ENCODE results near the gene PAMR1. TPM values are rescaled to one million over a fixed set of nuclear protein-coding genes. Genes with fewer than 3 reads are reported as not detected.

Gene PAMR1
- total RNA-seq, 1 donor, result 416 TPM

DNA sequence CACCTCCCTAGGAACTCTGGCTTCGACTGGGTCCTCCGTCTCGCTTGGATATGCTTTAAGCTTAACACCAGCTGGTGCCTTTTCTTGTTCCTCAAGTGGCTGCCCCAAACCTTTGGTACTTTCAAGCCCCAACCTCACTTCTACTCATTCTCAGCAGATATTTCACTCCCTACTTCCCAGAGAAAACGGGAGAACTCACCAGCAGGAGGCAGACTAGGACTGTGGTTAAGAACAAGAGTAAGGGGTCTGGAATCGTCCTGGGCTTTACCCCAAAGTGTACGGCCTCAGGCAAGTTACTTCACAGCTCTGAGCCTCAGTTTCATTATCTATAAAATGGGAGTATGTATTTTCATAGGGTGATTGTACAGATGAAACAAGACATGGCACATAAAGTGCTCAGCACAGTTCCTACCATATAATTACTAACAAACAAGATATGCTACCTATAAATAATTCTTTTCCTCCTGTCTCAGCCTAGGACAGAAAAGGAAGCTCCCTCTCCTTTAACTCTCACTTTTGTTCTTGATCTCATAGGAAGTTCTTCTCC, 37.8 kb downstream of the PAMR1 start:
- DNase-seq (ENCODE audit: low read depth), result peak; percentile 60
- TF ChIP-seq, protein P1, sequence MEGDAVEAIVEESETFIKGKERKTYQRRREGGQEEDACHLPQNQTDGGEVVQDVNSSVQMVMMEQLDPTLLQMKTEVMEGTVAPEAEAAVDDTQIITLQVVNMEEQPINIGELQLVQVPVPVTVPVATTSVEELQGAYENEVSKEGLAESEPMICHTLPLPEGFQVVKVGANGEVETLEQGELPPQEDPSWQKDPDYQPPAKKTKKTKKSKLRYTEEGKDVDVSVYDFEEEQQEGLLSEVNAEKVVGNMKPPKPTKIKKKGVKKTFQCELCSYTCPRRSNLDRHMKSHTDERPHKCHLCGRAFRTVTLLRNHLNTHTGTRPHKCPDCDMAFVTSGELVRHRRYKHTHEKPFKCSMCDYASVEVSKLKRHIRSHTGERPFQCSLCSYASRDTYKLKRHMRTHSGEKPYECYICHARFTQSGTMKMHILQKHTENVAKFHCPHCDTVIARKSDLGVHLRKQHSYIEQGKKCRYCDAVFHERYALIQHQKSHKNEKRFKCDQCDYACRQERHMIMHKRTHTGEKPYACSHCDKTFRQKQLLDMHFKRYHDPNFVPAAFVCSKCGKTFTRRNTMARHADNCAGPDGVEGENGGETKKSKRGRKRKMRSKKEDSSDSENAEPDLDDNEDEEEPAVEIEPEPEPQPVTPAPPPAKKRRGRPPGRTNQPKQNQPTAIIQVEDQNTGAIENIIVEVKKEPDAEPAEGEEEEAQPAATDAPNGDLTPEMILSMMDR (IDR thresholded peaks at IDR 0.05; ENCODE audit: insufficient read depth, low read depth, low read length), result peak; percentile 63
- no peak overlapping the region for H3K4me3 ChIP-seq (ENCODE audit: low read depth, low read length)

DNA sequence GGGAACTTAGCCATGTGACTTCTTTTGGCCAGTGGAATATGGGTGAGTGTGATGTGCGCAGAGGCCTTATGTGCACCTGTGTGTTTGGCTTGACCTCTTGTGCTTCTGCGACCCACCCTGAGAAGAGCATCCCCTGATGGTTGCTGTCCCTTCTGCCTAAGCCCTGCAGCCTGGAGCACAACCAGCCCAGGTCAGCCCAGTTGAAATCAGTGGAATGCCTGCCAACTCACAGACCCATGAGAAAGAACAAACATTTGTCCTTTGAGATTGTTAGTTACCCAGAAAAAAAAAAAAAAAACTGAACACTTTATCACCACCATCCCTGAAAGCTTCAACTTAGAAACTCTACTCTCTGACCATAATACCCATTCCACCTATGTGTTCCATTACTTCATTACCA, 38.5 kb downstream of the PAMR1 start:
- no peak for DNase-seq (ENCODE audit: low read depth)
- TF ChIP-seq, protein P1 (IDR thresholded peaks at IDR 0.05; ENCODE audit: insufficient read depth, low read depth, low read length), result no peak
- H3K4me3 ChIP-seq (ENCODE audit: low read depth, low read length), result no peak overlapping the region

GRCh38 chr11:35486446-35486845, 39.0 kb downstream of the PAMR1 start:
- DNase-seq (ENCODE audit: low read depth), result no peak
- TF ChIP-seq, protein P1 (IDR thresholded peaks at IDR 0.05; ENCODE audit: insufficient read depth, low read depth, low read length), result peak; percentile 3
- H3K4me3 ChIP-seq (ENCODE audit: low read depth, low read length), result no peak overlapping the region

DNA sequence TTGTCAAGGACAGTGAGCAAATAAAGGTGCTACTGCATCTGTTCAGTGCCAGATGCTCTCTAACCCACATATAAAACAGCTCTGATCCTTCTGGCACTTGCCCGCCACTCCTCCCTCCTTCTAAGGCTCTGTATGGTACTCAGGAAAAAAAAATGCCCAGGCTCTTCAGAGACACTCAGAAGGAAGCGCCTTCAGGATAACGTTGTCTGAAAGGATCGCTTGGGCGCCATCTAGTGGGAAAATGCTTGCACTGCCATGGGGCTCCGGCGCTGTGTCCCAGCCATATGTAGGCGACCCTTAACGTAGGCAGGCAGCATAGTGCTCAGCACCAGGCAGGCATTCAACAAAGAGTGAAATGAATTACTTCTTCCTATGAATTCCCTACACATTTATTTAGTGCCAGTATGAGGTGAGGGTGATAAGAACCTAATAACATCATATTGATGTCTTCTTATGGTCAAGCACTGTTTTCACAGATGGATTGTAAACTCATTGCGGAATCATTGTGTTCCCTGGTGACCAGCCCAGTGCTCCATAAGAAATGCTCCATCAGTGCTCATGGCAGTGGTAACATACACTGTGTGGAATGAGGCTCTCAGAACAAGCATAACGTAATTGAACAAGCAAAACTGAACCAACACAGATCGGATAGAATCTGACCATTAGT, 39.6 kb downstream of the PAMR1 start:
- TF ChIP-seq, protein P1 (IDR thresholded peaks at IDR 0.05; ENCODE audit: insufficient read depth, low read depth, low read length), result peak; percentile 91
- peak; percentile 75 for DNase-seq (ENCODE audit: low read depth)
- H3K4me3 ChIP-seq (ENCODE audit: low read depth, low read length), result no peak overlapping the region

GRCh38 chr11:35484435-35484834, 41.0 kb downstream of the PAMR1 start:
- TF ChIP-seq, protein P1 (IDR thresholded peaks at IDR 0.05; ENCODE audit: insufficient read depth, low read depth, low read length), result no peak
- H3K4me3 ChIP-seq (ENCODE audit: low read depth, low read length), result no peak overlapping the region
- peak; percentile 46 for DNase-seq (ENCODE audit: low read depth)

DNA sequence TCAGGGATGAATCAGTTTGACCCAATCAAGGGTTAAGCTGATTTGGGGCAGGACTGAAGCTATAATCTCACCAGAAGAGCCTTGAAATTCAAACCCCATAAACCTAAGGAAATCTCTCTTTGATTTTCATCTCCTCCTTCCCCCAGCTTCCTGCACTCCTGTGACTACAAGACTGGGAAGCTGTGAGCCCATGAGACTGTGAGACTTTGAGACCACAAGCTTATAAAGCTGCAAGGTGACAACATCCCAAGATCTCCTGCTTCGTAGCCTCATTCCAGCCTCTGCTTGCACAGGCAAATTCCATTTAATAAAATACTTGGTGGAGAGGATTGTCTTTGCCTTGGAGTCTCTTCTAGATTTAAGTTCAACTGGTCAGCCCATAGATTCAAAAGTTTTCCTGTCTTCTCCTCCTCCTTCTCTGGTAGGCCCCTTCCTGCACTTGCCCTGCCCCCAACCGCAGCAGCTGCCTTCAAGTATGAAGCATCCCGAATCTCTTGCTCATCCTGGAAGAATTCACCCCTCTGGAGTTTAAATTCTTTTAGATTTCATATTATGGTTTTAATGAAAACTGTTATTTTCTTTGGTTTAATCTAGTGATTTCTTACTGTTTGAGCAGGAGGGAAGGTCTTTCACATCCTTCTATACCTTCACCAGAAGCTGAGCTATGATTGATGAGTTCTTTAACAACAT, 42.1 kb downstream of the PAMR1 start:
- no peak overlapping the region for H3K4me3 ChIP-seq (ENCODE audit: low read depth, low read length)
- TF ChIP-seq, protein P1 (IDR thresholded peaks at IDR 0.05; ENCODE audit: insufficient read depth, low read depth, low read length), result no peak
- peak; percentile 18 for DNase-seq (ENCODE audit: low read depth)
